GM19372 (cell line): ENCODE measurements around the gene KCNB1.

Experiments used
- ATAC-seq: cut with Tn5 transposase; IDR thresholded peaks from one replicate; pipeline ENCODE4 v1.9.1; 2021; ENCODE audit warnings: mild to moderate bottlenecking, low read depth, moderate library complexity; ENCODE audit not compliant: unreplicated experiment

The KCNB1 gene

DNA sequence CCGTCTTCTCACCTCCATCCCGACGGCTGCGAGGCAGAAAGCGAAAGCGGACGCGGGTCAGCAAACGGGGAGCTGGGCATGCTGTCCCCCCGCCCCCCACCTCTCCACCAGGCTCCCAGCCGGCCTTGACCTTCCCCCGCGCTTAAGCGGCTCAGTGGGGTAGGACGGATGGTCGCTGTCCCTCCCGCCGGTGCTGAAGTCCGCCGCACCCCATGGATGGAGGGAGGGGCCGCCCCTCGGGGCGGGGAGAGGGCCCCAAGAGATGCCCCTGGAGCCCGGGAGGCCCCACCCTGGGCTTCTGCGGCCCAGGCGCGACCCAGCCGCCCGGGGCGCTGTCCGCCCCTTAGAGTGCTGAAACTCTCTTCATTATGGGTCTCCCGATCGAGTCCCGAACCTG is at the start of gene KCNB1:
TSS of gene KCNB1 (minus strand) at position 48 of the 397 bp plus-strand sequence. CDS start 188 bp downstream, outside the sequence.
- no peak for ATAC-seq

DNA sequence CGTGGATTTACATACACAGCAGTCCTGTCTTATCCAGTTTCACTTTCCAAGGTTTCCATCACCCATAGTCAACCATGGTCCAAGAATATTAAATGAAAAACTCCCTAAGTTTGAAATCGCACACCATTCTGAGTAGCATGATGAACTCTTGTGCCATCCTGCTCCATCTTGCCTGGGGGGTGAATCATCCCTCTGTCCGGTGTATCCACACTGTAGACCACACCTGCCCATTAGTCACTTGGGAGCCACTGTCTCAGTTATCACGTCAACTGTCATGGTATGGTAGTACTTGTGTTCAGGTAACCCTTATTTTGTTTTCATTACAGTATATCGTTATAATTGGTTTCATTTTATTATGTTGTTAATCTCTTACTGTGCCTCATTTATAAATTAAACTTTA is 47.0 kb upstream of the KCNB1 start:
- no peak for ATAC-seq

DNA sequence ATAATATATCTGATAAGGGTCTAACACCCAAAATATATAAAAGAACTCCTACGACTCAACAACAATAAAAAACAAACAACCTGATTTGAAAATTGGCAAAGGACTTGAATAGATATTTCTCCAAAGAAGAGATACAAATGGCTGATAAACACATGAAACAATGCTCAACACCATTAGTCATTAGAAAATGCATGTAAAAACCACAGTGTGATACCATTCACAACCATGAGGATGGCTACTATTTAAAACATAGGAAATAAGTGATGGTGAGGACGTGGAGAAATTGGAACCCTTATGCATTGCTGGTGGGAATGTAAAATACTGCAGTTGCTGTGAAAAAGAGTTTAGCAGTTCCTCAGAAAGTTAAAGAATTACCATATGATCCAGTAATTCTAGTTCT is 44.1 kb upstream of the KCNB1 start:
- no peak for ATAC-seq

DNA sequence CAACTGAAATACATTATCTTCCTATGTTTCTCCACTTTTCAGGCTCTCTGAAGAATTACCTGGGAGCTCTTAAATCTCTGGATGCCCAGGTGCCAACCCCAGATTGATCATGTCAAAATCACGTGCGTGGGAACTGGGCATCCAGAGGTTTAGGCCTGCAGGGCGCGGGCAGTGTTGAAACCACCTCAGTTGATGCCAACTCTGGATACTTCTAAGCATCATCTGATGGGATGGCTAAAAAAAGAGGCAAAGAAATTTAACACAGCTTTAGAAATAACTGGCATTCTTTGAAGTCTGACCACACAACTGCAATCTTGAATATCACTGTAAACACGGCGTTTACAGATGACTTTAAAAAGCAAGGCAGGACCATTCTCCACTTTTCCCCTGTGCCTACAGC is 43.6 kb upstream of the KCNB1 start:
- no peak for ATAC-seq

DNA sequence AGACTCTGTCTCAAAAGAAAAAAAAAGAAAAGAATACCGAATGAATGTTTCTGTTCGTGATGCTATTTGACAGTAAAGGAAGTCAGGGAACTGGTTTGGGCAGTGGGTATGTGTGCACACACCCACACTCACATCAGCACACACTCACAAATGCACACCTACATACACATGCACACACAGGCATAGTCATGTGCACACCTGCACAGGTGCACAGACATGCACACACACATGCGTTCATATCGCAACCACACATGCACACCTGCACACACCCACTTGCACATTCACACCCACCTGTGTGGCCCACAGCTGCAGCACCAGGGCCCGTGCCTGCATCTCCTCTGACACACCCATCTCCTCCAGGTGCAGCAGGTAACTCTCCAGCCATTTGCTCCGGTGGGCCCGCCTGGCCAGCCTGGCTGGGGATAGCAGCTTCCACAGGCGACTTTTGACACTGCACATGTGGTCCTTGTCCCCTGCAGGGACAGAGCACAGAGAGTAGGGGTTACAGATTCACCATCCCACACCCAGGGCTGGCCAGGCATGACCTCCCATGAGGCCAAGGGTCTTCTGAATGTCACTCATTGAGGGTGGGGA is 41.4 kb upstream of the KCNB1 start:
- ATAC-seq = no peak

DNA sequence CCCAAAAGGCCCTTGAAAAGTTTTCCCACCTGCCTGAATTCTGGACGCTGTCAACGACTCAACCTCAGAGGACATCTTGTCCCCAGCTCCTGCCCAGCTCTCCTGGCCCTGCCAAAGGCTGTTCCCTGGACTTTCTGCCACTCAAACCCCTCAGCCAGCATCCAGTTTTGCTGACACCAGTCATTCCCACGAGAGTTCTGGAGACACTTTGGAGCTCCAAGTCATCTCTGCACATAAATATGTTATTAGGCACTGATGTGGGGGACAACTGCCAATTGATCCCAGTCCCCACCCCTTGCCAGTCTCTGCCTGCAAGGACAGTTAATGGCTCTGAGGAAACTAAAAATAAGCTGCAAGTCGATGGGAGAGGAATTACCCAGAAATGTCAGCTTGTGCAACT is 38.9 kb upstream of the KCNB1 start:
- no peak for ATAC-seq

DNA sequence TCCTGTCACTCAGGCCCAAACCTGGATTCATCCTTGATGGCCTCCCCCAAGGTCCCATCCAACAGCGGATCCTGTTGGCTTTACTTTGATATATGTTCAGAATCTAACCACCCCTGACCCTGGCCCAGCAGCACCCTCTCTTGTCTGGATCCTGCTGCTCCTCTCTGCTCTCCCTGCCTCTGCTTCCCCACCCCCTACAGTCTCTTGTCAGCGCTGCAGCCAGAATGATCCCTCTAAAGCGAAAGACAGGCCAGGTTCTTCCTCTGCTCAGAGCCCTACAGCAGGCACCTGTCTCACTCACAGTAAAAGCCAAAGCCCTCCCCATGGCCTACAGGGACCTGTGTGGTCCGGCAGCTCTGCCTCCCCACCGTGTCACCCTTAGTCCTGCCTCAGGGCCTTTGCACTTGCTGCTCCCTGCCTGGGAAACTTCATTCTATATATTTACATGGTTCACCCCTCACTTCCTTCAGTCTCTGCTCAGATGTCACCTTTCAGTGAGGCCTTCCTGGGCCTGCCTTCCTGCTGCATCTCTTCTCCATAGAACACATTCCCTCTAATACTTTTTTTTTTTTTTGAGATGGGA is 37.4 kb upstream of the KCNB1 start:
- no peak for ATAC-seq

DNA sequence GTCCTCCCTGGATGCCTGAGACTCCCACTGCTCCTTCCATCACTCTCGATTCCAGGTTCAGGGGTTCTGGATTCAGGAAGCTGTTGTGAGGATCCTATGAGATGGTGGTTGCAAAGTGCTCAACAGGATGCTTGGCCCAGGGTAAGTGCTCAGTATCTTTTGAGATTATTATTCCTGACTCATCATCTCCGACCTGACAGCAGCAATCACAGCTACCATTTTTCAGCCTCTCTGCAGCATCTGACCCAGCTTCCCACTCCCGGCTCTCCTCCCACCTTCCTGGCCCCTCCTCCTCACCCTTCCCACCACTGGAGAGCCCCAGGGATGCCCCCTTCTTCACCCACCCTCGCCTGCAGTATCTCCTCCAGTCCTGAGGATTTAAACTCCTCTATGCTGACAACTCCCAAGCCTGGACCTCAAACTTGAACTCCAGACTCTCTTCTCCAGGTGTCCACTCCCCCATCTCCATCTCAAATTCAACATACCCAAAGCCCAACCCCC is 36.8 kb upstream of the KCNB1 start:
- no peak for ATAC-seq

DNA sequence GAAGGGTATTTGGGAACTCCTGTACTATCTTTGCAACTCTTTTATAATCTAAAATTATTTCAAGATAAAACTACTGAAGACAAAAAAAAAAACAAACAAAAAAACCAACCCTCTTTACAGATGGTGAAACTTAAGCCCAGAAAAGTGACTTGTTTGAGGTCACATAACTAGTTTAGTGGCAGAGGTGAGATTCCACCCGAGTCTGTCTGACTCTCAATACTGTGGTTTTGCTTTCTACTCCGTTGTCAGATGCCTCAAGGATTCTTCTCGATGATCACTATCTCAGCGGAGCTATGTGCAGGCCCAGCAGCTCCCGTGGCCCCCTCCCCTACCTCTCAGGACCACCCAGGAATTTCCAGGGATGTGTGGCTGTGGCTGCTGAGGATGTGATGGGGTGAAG is 36.1 kb upstream of the KCNB1 start:
- no peak for ATAC-seq

DNA sequence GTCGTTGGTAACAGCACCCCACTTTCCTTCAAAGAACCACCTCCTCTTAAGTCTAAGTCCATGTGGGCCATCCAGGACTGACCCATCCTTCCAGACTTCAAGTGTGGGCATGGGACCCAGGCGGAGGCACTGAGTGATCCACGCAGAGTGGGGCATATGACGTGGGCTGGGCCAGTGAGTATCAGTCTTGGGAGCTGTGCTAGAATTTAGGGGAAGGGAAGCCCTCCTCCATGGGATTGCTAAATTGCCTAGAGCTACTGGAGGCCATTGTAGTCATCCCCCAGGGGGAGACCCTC is 35.3 kb upstream of the KCNB1 start:
- no peak for ATAC-seq

DNA sequence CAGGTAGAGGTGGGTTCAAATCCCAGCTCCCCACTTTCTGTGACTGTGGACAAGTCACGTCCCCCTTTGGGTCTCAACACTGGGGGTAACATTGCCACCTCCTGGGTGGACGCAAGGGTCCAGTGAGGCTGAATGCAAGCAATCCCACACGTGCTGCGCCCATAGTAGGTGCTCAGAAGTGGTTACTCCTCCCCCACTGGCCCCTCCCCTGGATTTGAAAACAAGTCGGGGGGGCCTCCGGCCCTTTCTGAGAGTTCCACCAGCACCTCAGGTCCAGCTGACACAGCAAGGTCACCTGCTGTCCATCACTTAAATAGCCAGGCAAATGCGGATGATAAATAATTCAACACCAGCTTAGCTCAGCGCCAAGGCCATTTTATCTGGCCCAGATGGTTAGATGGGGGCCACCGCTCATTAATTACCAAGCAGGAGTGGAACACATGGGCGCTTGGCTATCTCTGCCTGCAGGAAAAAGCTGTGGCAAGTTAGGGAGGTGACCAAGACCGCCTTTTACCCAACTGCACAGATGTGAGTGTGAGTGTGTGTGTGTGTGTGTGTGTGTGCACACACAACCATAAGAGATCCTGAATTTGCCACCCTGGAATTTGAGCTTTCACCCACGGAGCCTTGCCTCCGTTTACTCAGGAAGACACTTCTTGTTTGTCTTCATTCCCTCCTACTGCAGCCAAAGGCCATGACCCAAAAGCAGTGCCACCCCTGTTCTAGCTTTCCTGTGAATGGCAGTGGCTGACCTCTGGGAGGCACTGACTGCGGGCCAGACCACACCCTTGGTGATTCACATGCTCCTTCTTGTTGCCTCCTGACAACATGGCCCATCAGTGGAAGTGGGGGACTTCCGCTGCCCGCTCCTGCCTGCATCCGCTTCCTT is 34.7 kb upstream of the KCNB1 start:
- no peak for ATAC-seq

DNA sequence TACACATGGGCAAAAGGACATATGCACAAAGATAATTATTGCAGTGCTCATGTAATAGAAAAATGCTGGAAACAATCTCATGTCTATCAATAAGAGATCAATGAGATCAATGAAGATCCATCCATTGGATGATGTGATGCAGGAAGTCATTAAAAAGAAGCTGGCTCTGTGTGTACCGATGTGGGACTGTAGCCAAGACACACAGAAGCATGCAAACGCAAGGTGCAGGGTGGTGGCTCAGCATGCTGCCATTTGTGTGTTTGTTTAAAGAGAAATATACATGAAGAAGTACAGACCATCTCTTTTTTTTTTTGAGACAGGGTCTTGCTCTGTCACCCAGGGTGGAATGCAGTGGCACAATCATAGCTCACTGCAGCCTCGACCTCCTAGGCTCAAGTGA is 33.1 kb upstream of the KCNB1 start:
- no peak for ATAC-seq

DNA sequence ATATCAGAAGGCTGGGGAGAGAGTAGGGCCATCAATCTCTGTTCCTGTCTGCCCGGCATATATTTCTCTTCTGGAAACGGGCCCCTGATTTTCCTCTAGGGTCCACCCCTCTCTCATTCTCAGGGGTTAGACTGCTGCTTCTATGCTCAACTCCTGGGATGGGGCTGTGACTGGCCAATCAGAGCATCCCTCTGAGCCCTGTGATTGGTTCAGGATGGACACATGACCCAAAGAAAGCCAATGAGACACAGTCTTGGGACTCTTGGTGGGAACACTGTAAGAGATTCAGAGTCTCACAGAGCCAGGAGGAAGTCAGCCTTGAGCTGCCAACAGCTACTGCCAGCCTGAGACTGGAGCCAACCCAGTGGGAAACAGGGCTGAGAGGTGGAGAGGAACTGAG is 31.0 kb upstream of the KCNB1 start:
- no peak for ATAC-seq

DNA sequence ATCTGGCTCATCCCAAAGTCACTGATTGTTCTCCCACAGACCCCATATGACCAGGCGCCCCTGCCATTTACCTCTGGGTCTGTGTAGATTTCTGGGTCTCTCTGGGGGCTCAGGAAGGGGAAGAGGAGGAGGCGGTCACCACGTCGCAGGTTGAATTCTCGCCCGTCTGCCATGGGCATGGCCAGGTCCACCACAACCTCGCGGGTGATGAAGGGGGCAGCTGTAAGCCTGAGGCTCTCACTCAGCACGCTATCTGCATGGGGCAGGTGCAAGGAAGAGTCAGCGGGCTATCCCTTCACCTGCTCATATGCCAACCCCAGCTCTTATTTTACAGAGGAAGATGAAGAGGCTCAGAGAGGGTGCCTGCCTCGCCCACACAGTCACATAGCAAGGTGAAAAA is 30.5 kb upstream of the KCNB1 start:
- no peak for ATAC-seq

DNA sequence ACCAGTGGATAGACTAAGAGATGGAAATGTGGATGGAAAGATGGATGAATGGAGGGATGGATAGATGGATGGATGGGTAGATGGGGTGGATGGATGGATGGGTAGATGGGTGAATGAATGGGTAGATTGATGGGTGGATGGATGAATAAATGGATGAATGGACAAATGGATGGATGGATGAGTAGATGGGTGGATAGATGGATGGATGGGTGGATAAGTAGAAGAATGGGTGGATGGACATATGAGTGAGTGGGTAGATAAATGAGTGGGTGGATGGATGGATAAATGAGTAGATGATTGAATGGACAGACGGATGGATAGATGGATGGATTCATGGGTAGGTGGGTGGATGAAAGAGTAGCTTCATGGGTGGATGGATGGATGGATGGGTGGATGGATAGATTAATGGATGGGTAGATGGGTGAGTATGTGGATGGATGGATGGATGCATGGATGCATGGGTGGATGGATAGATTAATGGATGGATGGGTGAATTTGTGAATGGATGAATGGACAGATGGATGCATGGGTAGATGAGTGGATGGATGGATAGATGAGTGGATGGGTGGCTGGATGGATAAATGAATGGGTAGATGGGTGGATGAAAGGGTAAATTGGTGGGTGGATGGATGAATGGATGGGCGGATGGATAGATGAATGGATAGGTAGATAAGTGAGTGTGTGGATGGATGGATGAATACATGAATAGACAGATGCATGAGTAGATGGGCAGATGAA is 29.5 kb upstream of the KCNB1 start:
- no peak for ATAC-seq

DNA sequence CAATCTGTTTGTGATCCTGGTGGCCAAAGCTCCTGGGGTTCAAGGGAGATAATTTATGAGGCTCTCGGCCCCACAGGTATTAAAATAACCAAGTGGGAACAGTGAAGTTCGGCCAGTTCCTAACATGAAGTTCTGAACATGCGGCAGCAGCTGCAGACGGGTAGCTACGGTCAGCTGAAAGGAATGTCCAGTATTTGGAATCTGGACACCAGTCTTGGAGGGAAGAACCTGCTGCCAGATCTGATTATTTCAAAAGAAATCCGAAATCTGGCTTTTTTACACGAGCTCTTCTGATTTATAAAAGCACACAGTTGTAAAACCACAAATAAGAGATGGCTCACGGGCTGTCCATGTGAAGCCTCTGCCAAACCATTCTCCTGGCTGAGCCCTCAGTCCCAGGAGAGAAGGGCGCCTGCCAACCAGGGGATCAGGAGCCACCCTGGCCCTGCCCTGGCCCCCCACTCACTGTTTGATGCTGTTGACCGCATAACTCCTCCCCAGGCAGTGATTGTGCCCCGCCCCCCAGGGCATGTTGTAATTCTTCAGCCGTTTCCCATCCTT is 28.2 kb upstream of the KCNB1 start:
- no peak for ATAC-seq

DNA sequence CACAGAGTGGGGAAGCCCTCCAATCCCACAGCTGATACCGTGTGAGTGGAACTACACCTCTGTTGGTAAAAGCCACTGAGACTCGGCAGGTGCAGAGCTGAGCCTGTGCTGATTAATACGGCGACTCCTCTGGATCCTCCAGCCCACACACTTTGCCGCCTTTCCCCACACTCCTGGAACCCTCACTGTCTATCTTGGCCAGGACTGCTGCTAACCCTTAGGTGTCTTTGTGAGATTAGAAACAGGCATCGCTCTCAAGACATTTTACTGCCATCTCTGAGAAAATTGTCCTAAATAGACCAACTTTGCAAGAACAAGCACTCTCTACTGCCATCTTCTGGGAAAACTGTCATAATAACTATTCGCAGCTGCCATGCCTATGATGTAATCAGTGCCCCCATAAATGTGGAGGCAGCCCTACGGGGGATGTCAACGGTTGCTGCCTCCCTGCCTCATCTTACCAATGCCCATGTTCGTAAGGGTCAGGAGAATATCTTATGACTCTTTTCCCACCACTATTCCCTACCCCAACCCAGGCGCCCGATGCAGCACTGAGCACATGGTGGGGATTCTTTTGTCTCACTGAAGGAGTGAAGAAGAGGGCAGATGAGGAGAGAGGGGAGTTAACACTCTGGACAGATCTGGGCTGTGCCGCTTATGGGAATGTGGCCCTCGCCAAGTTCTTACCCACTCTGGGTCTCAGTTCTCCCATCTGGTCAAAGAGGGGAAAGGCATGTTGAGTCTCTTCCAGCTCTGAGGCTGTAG is 26.1 kb upstream of the KCNB1 start:
- ATAC-seq = no peak

DNA sequence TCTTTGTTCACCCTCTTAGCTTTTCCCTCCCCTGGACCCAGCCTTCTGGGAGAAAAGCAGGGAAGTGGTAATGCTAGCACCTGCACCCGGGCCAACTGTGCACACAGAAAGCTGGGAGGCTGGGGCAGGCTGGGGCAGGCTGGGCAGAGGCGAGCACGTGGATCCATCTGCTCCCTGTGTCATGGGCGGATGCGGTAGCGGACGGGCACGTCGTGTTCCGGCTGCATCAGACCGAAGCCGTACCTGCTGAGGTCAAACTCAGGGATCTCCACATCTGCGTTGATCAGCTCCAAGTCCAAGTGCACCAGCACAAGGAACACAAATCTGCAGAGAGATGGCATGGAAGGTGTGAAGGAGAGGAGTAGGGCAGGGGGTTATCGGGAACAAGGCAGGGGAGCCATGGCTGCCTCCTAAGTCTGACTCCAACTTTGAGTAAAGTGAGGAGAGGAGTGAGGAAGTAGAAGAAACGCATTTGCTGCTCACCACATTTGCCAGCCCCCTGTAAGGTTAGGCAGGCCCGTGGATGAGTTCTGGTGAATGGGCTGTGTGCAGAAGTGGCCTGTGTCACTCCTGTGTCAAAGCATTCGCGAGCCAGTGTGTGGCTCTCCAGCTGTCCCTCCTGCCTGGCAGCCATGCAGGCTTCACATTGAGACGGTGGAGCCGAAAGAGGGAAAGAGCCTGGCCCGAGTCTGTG is 25.4 kb upstream of the KCNB1 start:
- no peak for ATAC-seq

DNA sequence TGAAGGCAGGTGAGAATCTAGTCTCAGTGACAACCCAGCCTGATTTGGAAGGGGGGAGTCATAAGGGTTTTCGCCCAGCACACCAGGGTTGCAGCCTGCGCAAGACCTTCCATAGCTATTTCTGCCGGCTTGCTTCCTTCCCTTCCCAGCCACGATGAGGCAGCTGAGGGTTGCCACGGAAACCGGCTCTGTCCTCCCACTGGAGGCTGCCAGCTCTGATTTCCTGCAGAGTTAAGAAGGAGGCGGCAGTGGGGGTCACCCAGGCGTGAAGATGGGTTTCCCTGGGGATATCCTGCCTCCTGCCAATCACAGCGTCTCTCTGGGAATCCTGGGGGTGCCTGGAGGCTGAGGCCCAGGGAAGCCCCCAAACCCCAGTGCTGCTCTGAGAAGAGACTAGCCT is 23.1 kb upstream of the KCNB1 start:
- no peak for ATAC-seq

DNA sequence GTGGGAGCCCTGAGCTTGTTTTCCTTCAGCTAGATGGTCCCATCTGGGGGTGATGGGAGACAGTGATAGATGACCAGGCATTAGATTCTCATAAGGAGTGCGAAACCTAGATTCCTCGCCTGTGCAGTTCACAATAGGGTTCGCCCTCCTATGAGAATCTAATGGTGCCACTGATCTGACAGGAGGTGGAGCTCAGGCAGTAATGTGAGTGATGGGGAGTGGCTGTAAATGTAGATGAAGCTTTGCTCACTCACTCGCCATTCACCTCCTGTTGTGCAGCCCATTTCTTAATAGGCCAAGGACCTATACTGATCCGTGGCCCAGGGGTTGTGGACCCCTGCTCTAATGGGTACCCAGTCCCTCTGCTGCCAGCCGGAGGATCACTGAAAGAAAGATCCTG is 20.7 kb upstream of the KCNB1 start:
- ATAC-seq = no peak
